Neutrophil (primary cell): ENCODE data around the gene DGLUCY.

Experiments
- H3K27ac ChIP-seq: fragments of 200-600 bp; sonication (generic); 2 replicates; pipeline ENCODE4 v1.5.1; 2016; ENCODE audit warnings: mild to moderate bottlenecking, moderate library complexity
- H3K27me3 ChIP-seq: fragments of 200-600 bp; sonication (generic); 2 replicates; pipeline ENCODE4 v1.6.0; 2016; ENCODE audit warnings: mild to moderate bottlenecking
- H3K36me3 ChIP-seq: fragments of 200-600 bp; sonication (generic); 2 replicates; pipeline ENCODE4 v1.5.1; 2017
- H3K4me1 ChIP-seq, 2 experiments: fragments of 200-600 bp in 1 of 2; sonication (generic) in 1 of 2; 1 replicate in 1 of 2; 2 replicates in 1 of 2; pipeline versions ENCODE4 v1.5.1 to v1.6.1; 2013 to 2016; ENCODE audit warnings: low read depth in 1 of 2, low read length in 1 of 2, mild to moderate bottlenecking in 1 of 2, moderate library complexity in 1 of 2; ENCODE audit not compliant: control insufficient read depth in 1 of 2, insufficient read depth in 1 of 2
- H3K4me3 ChIP-seq, 2 experiments: fragments of 200-600 bp in 1 of 2; sonication (generic) in 1 of 2; 1 replicate in 1 of 2; 2 replicates in 1 of 2; pipeline ENCODE4 v1.5.1; 2013 to 2016; ENCODE audit warnings: low read depth in 1 of 2, low read length in 1 of 2, mild to moderate bottlenecking in 1 of 2, moderate library complexity in 1 of 2
- H3K9me3 ChIP-seq: fragments of 200-600 bp; sonication (generic); 2 replicates; pipeline ENCODE4 v1.5.1; 2016
- TF ChIP-seq, protein P1 (sequence below): fragments of 200-600 bp; sonication (generic); IDR thresholded peaks from 2 replicates; pipeline ENCODE4 v1.5.1; 2016; ENCODE audit warnings: antibody characterized with exemption

Gene DGLUCY

DNA sequence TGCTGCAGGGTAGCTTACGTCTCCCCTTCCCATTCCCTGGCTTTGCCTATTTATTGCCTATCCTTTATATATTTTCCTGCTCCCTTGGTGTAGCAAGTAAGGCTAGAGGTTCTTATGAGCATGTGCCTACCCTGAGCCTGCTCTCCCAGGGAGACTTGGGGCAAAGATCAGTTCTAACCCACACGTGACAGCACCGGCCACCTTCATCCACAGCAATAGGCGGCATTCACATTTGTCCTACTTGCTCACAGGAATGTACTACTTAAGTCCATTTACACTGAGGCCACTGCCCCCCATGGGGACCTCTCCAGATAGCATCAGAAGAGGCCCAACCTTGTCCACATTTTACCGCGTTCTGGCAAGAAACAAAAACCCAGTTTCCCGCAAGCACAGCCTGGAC lies 122.0 kb downstream of the DGLUCY start:
- no peak overlapping the region for H3K4me3 ChIP-seq
- H3K27me3 ChIP-seq: no peaks in the 10 kb centered on the region
- TF ChIP-seq, protein P1, sequence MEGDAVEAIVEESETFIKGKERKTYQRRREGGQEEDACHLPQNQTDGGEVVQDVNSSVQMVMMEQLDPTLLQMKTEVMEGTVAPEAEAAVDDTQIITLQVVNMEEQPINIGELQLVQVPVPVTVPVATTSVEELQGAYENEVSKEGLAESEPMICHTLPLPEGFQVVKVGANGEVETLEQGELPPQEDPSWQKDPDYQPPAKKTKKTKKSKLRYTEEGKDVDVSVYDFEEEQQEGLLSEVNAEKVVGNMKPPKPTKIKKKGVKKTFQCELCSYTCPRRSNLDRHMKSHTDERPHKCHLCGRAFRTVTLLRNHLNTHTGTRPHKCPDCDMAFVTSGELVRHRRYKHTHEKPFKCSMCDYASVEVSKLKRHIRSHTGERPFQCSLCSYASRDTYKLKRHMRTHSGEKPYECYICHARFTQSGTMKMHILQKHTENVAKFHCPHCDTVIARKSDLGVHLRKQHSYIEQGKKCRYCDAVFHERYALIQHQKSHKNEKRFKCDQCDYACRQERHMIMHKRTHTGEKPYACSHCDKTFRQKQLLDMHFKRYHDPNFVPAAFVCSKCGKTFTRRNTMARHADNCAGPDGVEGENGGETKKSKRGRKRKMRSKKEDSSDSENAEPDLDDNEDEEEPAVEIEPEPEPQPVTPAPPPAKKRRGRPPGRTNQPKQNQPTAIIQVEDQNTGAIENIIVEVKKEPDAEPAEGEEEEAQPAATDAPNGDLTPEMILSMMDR: no peak
- peaks cover 13% of the 10 kb centered on the region for H3K36me3 ChIP-seq
- H3K27ac ChIP-seq: no peak overlapping the region
- H3K9me3 ChIP-seq: no peaks in the 10 kb centered on the region
- peaks cover 34 to 41% of the 10 kb centered on the region in 2 experiments for H3K4me1 ChIP-seq

DNA sequence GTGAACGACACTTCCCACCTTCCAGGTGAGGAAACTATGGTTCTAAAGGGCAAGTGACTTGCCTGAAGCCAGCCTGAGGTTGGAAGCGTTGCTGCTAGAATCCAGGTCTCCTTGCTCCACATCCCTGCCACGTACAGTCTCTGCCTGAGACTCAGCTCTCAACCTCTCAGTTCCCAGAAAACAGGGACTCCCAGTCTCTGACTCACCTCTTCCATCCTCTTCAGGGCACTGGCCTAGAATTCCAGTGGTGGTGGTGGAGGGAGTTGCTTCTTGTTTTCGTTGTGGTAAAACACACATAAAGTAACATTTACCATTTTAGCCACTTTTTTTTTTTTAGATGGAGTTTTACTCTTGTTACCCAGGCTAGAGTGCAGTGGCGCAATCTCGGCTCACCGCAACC lies 123.3 kb downstream of the DGLUCY start:
- TF ChIP-seq, protein P1: no peak
- Histone ChIP-seq H3K27ac (no peak overlapping the region), H3K36me3 (peaks cover 13% of the 10 kb centered on the region), H3K9me3 (no peaks in the 10 kb centered on the region), H3K4me3 (no peak overlapping the region), H3K4me1 (peaks cover 34 to 41% of the 10 kb centered on the region in 2 experiments), H3K27me3 (no peaks in the 10 kb centered on the region)

DNA sequence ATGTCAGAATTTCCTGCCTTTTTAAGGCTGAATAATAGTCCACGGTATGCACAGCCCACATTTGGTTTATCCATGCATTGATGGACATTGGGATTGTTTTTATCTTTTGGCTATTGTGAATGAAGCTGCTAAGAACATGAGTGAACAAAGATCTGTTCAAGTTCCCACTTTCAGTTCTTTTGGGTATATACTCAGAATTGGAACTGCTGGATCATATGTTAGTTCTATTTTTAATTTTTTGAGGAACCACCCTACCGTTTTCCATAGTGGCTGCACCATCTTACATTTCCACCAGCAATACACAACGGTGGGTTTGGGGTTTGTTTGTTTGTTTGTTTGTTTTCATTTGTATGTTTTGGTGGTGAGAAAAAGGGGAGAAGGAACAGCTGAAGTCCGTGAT lies 124.2 kb downstream of the DGLUCY start:
- Histone ChIP-seq H3K4me3 (no peak overlapping the region), H3K4me1 (peaks cover 34 to 41% of the 10 kb centered on the region in 2 experiments), H3K36me3 (peaks cover 13% of the 10 kb centered on the region), H3K27ac (no peak overlapping the region), H3K9me3 (no peaks in the 10 kb centered on the region), H3K27me3 (no peaks in the 10 kb centered on the region)
- TF ChIP-seq, protein P1: no peak

DNA sequence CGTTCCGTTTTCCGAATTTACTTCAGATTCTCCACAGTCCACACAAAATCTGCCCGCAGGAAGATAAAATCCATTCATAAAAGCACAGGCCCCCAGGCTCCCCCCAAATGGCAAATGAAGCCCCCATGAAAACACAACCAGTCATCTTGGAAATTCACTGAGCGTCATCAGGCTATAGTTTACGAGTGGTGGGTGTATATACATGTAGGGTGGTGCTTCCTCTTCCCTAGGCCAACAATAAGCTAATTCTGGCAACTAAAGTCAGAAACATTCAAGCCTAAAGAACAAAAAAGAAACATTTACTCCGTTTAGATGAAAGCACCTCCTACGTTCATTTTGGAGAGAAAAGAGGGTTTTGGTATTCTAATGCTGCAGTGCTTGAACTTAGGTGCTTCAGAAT lies 124.8 kb downstream of the DGLUCY start:
- Histone ChIP-seq H3K27ac (no peak overlapping the region), H3K36me3 (peaks cover 10% of the 10 kb centered on the region), H3K4me1 (peaks cover 34 to 41% of the 10 kb centered on the region in 2 experiments), H3K9me3 (no peaks in the 10 kb centered on the region), H3K27me3 (no peaks in the 10 kb centered on the region), H3K4me3 (no peak overlapping the region)
- TF ChIP-seq, protein P1: no peak

DNA sequence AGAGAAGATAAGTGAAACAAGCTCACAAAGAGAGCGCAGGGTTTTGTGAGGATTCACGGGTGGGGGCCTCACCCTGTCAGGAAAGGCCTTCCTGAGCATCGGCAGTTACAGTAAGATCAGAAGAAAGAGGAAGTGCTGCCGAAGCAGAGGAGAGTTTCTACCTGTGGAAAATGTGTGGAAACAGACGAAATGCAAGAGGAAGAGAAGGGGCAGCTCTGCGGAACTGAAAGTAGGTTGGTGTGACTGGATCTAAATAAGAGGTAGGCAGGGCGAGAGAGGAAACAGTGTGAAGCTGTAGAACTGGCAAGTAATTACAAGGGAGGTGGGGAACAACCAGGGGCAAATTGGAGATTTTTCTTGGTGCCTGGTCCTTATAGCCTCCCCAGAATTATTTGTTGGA lies 128.0 kb downstream of the DGLUCY start:
- Histone ChIP-seq H3K4me1 (peaks cover 51 to 56% of the 10 kb centered on the region in 2 experiments), H3K36me3 (no peaks in the 10 kb centered on the region), H3K4me3 (peak overlapping the region; percentile 2 to 11), H3K27me3 (no peaks in the 10 kb centered on the region), H3K9me3 (no peaks in the 10 kb centered on the region), H3K27ac (peak overlapping the region; percentile 73)
- TF ChIP-seq, protein P1: no peak

DNA sequence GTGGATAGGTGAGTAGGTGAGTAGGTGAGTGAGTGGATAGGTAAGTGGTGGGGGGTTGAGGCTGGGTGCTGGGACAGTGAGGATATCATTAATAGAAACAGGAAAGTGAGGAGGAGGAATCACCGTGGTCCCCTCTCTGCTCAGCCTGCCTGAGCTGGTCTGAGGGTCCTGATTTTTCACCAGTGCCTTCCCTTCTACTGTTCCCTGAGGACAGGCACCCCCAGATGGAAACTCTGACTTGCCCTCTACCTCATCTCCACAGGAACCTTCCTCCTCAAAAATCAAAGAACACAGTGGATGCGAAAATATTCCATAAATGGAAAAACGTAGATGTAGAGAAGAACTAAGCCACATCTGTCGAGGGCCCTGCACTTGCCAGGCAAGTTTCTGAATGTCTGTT lies 128.8 kb downstream of the DGLUCY start:
- no peaks in the 10 kb centered on the region for H3K9me3 ChIP-seq
- peaks cover 51 to 56% of the 10 kb centered on the region in 2 experiments for H3K4me1 ChIP-seq
- no peaks in the 10 kb centered on the region for H3K36me3 ChIP-seq
- H3K4me3 ChIP-seq: peak overlapping the region; percentile 2 to 17
- TF ChIP-seq, protein P1: no peak
- H3K27ac ChIP-seq: peak overlapping the region; percentile 73
- no peaks in the 10 kb centered on the region for H3K27me3 ChIP-seq
